HTR-8/SVneo (cell line): ENCODE data around the gene DIRAS1.
A peak's percentile ranks its signal among the peaks of the same experiment; 100 is the strongest.

Source experiments
- DNase-seq: peaks from one replicate; pipeline ENCODE4 v3.0.0; 2011; ENCODE audit warnings: low spot score, mixed read lengths; ENCODE audit not compliant: insufficient read length
- FAIRE-seq: peaks from 2 replicates; lab custom pipeline; 2011; peaks lifted over from hg19 to GRCh38; lab: Jason Lieb, UNC

Gene DIRAS1

GRCh38 chr19:2756477-2756876 is 35.3 kb upstream of the DIRAS1 start:
- no peak for FAIRE-seq

GRCh38 chr19:2755811-2756210 is 34.6 kb upstream of the DIRAS1 start:
- DNase-seq, result no peak
- FAIRE-seq, result no peak

More at GRCh38 chr19:2756477-2756876, 35.3 kb upstream of the DIRAS1 start:
- DNase-seq, result no peak

GRCh38 chr19:2755448-2755705 is 34.2 kb upstream of the DIRAS1 start:
- DNase-seq (no peak), FAIRE-seq (no peak)

DNA sequence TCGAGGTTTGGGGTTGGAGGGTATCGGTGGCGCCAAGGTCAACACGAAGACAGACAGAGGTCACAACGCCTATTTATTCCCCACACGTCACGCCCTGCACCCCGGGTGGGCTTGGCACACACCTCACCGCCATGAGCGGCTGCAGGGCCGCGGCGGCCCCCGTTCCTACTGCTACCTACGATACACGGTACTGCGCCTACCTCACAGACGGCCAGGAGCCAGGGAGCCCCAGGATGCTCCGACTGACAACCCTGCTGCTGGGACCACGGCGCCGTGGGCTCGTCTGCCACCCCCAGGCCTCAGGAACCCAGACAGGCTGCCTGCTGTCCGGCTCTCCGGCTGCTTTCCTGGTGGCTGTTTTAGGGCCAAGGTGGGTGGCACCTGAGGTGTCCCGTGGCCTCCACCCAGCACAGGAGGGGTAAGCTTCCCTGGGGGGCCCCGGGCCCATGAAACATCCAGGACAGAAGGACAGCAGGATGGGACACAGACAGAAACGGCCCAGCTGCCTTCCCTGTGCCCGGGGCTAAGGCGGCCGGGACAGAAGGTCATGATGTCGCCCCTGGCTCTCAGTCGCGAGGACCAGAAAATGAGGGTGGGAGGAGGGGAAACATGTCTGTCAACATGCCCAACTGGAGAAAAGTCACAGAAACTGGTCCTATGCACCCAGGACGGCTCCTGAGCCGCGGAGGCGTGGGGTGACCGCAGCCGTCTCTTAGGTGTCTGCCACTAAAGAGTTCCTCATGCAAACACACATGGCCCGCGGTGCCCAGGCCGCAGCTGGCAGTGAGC is 33.7 kb upstream of the DIRAS1 start:
- FAIRE-seq (no peak), DNase-seq (no peak)

GRCh38 chr19:2751438-2751830 is 30.3 kb upstream of the DIRAS1 start:
- DNase-seq (no peak), FAIRE-seq (no peak)

DNA sequence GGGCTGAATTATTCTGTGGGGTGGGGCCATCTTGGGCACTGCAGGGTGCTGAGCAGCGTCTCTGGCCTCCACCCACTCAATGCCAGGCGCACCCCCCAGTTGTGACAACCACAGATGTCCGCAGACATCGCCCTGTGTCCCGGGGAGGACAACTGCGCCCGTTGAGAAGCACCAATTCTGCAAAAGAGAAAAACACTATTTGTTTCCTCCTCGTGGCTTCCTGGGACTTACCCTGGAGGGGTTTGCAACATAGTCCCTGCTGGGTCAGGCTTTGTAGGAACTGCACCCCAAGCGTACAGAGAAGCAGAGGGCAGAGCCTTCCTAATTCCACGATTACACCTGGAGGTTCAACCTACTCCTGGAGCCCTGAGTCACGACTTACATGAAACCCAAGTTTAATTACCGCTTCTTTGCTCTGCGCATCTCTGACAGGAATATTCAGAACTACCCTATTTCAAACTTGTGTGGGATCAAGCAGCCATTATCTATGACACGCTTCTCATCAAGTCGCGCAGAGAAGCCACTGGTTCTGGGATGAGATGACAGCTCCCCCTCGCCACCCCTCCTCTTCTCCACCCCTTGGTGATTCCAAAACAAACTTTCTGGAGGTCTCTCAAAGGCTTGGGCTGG is 29.8 kb upstream of the DIRAS1 start:
- no peak for FAIRE-seq
- no peak for DNase-seq

- DNase-seq (no peak), FAIRE-seq (no peak)
Measured at GRCh38 chr19:2747349-2747748, 26.2 kb upstream of the DIRAS1 start.

DNA sequence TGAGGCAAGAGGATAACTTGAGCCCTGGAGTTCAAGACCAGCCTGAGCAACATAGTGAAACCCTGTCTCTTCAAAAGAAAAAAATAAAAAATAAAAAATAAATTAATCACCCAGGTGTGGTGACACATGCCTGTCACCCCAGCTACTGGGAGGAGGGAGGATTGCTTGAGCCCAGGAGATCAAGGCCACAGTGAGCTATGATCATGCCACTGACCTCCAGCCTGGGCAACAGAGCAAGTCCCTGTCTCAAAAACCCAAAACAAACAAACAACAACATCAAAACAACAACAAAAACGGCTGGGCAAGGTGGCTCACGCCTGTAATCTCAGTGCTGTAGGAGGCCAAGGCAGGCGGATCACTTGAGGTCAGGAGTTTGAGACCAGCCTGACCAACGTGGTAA is 22.9 kb upstream of the DIRAS1 start:
- DNase-seq (no peak), FAIRE-seq (no peak)

GRCh38 chr19:2743099-2743498 is 21.9 kb upstream of the DIRAS1 start:
- FAIRE-seq (no peak), DNase-seq (no peak)

DNA sequence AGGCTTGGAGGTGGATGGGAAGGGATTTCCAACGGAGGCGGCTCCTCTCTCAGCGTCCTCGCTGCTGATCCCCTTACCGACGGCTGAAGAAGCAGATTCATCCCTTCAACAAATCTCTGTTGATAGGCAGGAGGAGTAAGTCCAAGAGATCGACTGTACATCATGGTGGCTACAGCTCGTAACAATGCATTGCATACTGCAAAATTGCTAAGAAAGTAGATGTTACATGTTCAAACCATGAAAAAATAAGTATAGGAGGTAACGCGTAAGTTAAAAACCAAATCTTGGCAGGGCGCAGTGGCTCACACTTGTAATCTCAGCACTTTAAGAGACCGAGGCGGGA is 19.1 kb upstream of the DIRAS1 start:
- DNase-seq (no peak), FAIRE-seq (no peak)

DNA sequence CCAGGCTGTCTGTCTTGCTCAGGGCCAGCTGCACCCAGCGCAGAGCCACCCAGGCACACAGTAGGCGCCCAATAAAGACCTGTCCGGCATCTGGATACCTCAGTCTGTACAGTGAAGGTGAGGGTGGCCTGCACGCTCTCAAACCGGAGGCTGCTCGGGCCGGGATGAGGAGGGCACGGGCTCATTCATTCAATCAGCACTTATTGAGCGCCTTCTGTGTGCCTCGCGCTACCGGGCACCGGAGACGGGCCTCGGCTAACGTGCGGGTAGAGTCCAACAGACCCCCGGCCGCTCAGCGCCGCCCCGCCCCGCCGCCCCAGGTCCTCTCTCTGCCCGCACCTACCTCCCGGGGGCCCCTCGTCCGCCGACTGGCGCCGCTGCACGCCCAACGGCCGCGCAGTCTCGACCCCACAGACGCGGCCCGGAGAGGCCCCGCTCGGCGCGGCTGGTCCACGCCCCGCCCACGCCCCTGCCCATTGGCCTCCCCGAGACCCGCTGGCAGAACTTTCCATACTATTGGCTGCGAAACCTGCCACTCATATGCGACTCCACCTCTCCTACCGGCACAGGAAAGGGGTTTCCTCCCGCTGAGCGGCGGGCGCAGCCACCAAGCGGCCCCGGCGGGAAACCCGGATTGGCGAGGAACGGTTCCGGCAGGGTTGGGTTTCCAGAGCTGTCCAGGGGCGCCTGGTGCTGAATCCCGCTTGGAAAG is 18.6 kb upstream of the DIRAS1 start, which contains the start of gene SLC39A3:
Gene SLC39A3 (minus strand): TSS at position 416 of the 712 bp plus-strand sequence. CDS start 2,760 bp downstream, outside the sequence.
- FAIRE-seq (peak; percentile 69), DNase-seq (peak; percentile 99)

GRCh38 chr19:2736550-2737190 is 15.5 kb upstream of the DIRAS1 start:
- FAIRE-seq, result no peak
- no peak for DNase-seq

DNA sequence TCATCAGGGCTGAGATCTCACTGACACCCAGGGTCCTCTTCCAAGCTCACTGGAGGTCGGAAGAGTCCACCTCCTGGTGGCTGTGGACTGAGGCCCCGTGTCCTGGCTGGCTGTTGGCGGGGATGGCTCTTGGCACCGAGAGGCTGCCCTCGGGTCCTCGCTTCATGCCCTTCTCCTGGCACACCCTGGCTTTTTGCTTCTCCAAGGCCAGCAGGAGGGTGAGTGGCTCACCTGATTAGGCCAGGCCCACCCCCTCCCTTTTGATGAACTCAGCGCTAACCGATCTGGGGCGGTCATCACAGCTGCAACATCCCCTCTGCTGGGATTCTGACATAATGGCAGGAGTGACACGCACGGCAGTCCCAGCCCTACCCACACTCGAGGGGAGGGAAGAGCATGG is 14.2 kb upstream of the DIRAS1 start:
- no peak for FAIRE-seq

DNA sequence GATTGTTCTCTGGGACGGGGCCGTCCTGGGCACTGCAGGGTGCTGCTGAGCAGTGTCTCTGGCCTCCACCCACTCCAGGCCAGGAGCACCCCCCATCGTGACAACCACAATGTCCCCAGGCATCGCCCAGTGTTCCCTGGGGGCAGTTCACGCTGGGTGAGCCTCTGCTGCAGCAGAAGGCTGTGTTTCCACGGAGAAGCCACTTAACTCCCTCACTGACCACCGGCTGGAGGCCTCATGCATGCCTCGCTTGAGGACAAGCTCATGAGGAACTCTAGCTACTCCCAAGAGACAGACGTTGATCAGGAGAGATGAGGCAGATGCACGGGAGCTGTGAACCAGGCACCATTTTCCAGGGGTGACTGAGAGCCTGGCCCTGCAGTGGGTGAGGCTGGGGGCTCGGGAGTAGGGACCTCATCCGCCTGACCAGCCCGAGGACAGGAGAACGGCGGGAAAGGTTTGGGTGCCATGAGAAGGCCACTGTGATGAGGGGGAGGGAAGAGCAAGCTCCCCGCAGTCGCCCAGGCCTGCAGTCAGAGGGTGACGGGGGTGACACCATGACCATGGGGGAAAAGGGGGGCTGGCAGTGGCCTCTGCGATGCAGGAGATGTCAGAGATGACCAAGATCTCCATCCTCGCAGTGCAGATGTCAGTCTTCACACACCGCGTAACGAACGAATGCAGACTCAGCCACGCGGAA is 13.6 kb upstream of the DIRAS1 start:
- FAIRE-seq (no peak), DNase-seq (no peak)

More for the DNA sequence above, 14.2 kb upstream of the DIRAS1 start:
- DNase-seq, result no peak

DNA sequence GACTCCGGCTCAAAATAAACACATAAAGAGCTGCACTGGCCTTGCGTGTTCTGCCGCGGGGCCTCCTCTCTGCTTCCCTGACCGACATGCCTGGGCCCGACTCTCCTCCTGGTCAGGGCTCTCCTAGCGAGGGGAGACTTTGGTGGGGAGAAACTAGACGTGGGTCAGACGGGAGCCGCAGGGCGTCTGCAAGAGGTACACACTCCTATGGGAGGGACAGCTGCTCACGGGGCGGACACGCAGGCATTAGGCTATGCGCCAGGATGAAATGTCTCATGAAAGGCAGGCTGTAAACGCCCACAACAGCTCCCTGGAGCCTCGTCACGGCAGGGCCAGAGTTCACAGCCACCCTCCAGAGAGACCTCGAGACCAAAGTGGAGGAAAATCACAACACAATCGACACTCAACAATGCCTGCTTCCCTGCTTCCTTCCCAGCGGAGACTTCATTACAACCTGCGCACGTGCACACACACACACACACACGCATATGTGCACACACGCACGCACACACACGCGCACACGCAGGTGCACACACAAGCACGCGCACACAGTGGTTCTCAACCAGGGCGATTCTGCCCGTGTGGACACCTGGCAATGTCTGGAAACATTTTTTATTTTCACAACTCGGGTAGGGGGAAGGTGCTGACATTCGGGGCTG is 12.9 kb upstream of the DIRAS1 start:
- no peak for FAIRE-seq
- no peak for DNase-seq

- DNase-seq (no peak), FAIRE-seq (no peak)
Measured at GRCh38 chr19:2732883-2733282, 11.7 kb upstream of the DIRAS1 start.

DNA sequence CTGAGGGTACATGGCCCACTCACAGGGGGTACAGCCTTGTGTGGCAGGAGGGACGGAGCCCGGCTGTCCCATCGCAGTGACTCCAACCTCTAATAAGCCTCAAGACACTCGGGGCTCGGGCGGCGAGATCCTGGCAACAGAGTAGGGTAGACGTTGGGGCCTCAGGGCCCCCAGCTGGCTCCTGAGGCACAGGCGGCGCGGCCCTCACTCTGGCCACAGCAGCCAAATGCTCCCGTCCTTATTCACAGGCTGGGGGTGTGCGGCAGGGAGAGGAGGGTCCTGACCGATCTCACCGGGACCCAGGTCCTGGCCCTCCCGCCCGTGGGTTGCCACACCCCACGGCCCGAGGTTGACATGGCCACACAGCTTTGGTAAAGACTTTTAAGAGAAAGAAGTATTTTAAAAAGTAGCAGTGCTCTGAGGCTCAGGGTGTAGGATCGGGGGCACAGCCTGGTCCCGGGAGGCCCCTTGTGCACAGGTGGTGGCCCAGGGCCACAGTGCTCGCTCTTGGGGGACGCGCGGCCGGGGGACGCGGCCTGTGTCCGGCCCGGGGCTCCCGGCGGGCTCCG is 11.1 kb upstream of the DIRAS1 start:
- FAIRE-seq (no peak), DNase-seq (no peak)

GRCh38 chr19:2731181-2731995 is 10.2 kb upstream of the DIRAS1 start:
- no peak for FAIRE-seq
- no peak for DNase-seq
